Gastrocnemius medialis (tissue), 4 donors: ENCODE measurements around the gene ANKRD23.

Source experiments
- CTCF ChIP-seq, 5 experiments: fragments of 450-650 bp in 3 of 5; fragments of 200-600 bp in 2 of 5; sonication (generic) in 2 of 5; IDR thresholded peaks in 4 of 5; conservative IDR thresholded peaks in 1 of 5; 1 replicate in 4 of 5; 2 replicates in 1 of 5; pipeline ENCODE4 v1.5.1; 2016 to 2019; ENCODE audit warnings: antibody characterized with exemption in 5 of 5, mild to moderate bottlenecking in 3 of 5, moderate library complexity in 3 of 5
- POLR2A ChIP-seq, 2 donors: fragments of 450-650 bp; IDR thresholded peaks; one replicate each; pipeline ENCODE4 v1.6.1; 2017; ENCODE audit warnings: antibody characterized with exemption in 2 of 2, mild to moderate bottlenecking in 2 of 2, moderate library complexity in 2 of 2

GRCh38 chr2:96800061-96801004, 43.5 kb downstream of the ANKRD23 start:
- TF ChIP-seq CTCF (IDR thresholded peaks at IDR 0.05 in 4 of 5, conservative IDR thresholded peaks at IDR 0.05 in 1 of 5): no peak
- TF ChIP-seq POLR2A (IDR thresholded peaks at IDR 0.05): no peak
